GM12878 (cell line): ENCODE data around the gene SPRING1. TPM values are rescaled to one million over a fixed set of nuclear protein-coding genes. Genes with fewer than 3 reads are reported as not detected.

Experiments
- E2F8 ChIP-seq: fragments of 450-650 bp; IDR thresholded peaks from 2 replicates; pipeline ENCODE4 v1.6.1; 2018; ENCODE audit warnings: mild to moderate bottlenecking, low read depth, moderate library complexity; ENCODE audit not compliant: partially characterized antibody
- MYC ChIP-seq: IDR thresholded peaks from 2 replicates; pipeline ENCODE4 v1.6.1; 2011; ENCODE audit warnings: mild to moderate bottlenecking, low read length, moderate library complexity, inconsistent platforms; ENCODE audit not compliant: insufficient read depth, insufficient replicate concordance, insufficient read length, severe bottlenecking
- NFIC ChIP-seq: IDR thresholded peaks from 2 replicates; pipeline ENCODE4 v1.6.1; 2012; ENCODE audit warnings: low read depth, mild to moderate bottlenecking, inconsistent platforms, low read length, moderate library complexity
- NR2F1 ChIP-seq: fragments of 450-650 bp; conservative IDR thresholded peaks from 2 replicates; pipeline ENCODE4 v1.6.1; 2017; ENCODE audit warnings: mild to moderate bottlenecking
- REST ChIP-seq: IDR thresholded peaks from 2 replicates; pipeline ENCODE4 v1.6.1; 2012; ENCODE audit warnings: mild to moderate bottlenecking, low read depth, low read length
- RFX5 ChIP-seq: IDR thresholded peaks from 2 replicates; pipeline ENCODE4 v1.6.1; 2011; ENCODE audit warnings: low read depth, low read length, improper control_type of control experiment
- SMAD1 ChIP-seq: fragments of 450-650 bp; IDR thresholded peaks from 2 replicates; pipeline ENCODE4 v1.6.1; 2018; ENCODE audit warnings: mild to moderate bottlenecking, low read depth; ENCODE audit not compliant: partially characterized antibody
- SREBF2 ChIP-seq: IDR thresholded peaks from 2 replicates; pipeline ENCODE4 v1.6.1; 2012; ENCODE audit warnings: mild to moderate bottlenecking, low read length
- TCF3 ChIP-seq: IDR thresholded peaks from 2 replicates; pipeline ENCODE4 v1.6.1; 2012; ENCODE audit warnings: low read depth, mild to moderate bottlenecking, low read length, borderline replicate concordance; ENCODE audit not compliant: insufficient read depth
- WRNIP1 ChIP-seq: IDR thresholded peaks from 2 replicates; pipeline ENCODE4 v1.6.1; 2011; ENCODE audit warnings: low read depth, low read length, improper control_type of control experiment, borderline replicate concordance
- ZNF384 ChIP-seq: IDR thresholded peaks from 2 replicates; pipeline ENCODE4 v1.6.1; 2012; ENCODE audit warnings: low read depth, mild to moderate bottlenecking, low read length, improper control_type of control experiment, borderline replicate concordance
- ZSCAN29 ChIP-seq: fragments of 450-650 bp; IDR thresholded peaks from 2 replicates; pipeline ENCODE4 v1.6.1; 2017; ENCODE audit warnings: mild to moderate bottlenecking, moderate library complexity
- polyA plus RNA-seq, 11 experiments: library from polyadenylated mRNA; depleted of rRNA in 4 of 11; unstranded in 6 of 11; stranded (reverse) in 5 of 11; fragments of >200 nt; fragmentation: Nextera tagmentation in 4 of 11; fragmentation: Illumina TruSeq in 1 of 11; extraction: Ambion mirVana in 4 of 11; extraction: Trizol in 1 of 11; gene quantifications; 1 replicate in 1 of 11; 2 replicates in 10 of 11; pipeline versions ENCODE4 v1.2.1 to v1.2.3, GENCODE V29; 2011 to 2016; ENCODE audit warnings: inconsistent platforms in 2 of 11, missing spikeins in 2 of 11, low read depth in 1 of 11
- total RNA-seq, 4 experiments: library from RNA; depleted of rRNA in 3 of 4; stranded (reverse); fragments of >200 nt in 3 of 4; fragmentation: Illumina TruSeq in 1 of 4; extraction: Trizol in 1 of 4; gene quantifications; 2 replicates each; pipeline versions ENCODE4 v1.2.1 to v1.2.3, GENCODE V29; 2013 to 2021
- TF ChIP-seq, protein P1 (sequence below): IDR thresholded peaks from 2 replicates; pipeline ENCODE4 v1.6.1; 2011; ENCODE audit warnings: borderline replicate concordance, low read depth, mild to moderate bottlenecking, moderate library complexity, mixed read lengths, low read length; ENCODE audit not compliant: insufficient read depth; ENCODE audit errors: extremely low read length
- TF ChIP-seq, protein P2 (sequence below): fragments of 450-650 bp; IDR thresholded peaks from 2 replicates; pipeline ENCODE4 v1.6.1; 2017; ENCODE audit warnings: mild to moderate bottlenecking, moderate library complexity

The SPRING1 gene
- total and polyA plus RNA-seq, 10 of the 15 experiments (the other 5 are each of a cell fraction or from before 2014, with no cell fraction given), result 2.5 to 25.7 (median 14.3) TPM

- TF ChIP-seq NR2F1 (peak; percentile 53), ZNF384 (no peak), E2F8 (no peak), SREBF2 (peak; percentile 47; the same call in 1 of the 2 replicates), TCF3 (0 out of 2 replicates have a peak, but pooled peaks have one; percentile 6), RFX5 (peak; percentile 81), MYC (no peak), WRNIP1 (no peak), SMAD1 (no peak), ZSCAN29 (0 out of 2 replicates have a peak, but pooled peaks have one; percentile 33), REST (no peak), NFIC (no peak)
- TF ChIP-seq, protein P1, sequence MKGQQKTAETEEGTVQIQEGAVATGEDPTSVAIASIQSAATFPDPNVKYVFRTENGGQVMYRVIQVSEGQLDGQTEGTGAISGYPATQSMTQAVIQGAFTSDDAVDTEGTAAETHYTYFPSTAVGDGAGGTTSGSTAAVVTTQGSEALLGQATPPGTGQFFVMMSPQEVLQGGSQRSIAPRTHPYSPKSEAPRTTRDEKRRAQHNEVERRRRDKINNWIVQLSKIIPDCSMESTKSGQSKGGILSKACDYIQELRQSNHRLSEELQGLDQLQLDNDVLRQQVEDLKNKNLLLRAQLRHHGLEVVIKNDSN, result peak; percentile 89
- TF ChIP-seq, protein P2, sequence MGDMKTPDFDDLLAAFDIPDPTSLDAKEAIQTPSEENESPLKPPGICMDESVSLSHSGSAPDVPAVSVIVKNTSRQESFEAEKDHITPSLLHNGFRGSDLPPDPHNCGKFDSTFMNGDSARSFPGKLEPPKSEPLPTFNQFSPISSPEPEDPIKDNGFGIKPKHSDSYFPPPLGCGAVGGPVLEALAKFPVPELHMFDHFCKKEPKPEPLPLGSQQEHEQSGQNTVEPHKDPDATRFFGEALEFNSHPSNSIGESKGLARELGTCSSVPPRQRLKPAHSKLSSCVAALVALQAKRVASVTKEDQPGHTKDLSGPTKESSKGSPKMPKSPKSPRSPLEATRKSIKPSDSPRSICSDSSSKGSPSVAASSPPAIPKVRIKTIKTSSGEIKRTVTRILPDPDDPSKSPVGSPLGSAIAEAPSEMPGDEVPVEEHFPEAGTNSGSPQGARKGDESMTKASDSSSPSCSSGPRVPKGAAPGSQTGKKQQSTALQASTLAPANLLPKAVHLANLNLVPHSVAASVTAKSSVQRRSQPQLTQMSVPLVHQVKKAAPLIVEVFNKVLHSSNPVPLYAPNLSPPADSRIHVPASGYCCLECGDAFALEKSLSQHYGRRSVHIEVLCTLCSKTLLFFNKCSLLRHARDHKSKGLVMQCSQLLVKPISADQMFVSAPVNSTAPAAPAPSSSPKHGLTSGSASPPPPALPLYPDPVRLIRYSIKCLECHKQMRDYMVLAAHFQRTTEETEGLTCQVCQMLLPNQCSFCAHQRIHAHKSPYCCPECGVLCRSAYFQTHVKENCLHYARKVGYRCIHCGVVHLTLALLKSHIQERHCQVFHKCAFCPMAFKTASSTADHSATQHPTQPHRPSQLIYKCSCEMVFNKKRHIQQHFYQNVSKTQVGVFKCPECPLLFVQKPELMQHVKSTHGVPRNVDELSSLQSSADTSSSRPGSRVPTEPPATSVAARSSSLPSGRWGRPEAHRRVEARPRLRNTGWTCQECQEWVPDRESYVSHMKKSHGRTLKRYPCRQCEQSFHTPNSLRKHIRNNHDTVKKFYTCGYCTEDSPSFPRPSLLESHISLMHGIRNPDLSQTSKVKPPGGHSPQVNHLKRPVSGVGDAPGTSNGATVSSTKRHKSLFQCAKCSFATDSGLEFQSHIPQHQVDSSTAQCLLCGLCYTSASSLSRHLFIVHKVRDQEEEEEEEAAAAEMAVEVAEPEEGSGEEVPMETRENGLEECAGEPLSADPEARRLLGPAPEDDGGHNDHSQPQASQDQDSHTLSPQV, result no peak
Measured at GRCh38 chr12:116737774-116738657, at the start of gene SPRING1, which contains the start of gene RNFT2 (continued).
